NCI-H2081 treated with DMSO at 0.1 percent for 48 hours (cell line): ENCODE data around the gene FCN1.

Experiments used
- DNase-seq: peaks from one replicate; lab custom pipeline; 2025; lab: John Stamatoyannopoulos, UW

Gene FCN1

DNA sequence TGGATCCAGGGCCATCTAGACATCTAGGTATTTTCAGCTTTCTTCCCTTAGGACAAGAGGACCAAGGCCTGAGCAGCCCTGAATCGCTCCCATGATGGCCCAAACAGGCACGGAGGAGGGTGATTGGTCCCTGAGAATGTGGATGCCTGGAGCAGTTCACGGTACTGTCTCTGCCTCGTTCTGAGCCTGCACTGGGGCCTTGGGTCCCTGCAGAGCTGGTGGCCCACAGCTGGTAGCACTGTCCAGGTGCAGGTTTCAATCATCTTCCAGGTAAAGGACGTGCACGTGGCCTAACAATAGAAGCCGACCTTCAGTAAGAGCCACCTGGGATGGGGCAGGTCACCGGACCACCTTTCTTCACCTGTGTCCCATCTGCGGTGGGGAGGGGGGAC, 19.4 kb upstream of the FCN1 start:
- DNase-seq, result no peak

- DNase-seq, result no peak
Observed at GRCh38 chr9:134936346-134937163, 18.8 kb upstream of the FCN1 start.

GRCh38 chr9:134935701-134936345, 18.1 kb upstream of the FCN1 start:
- DNase-seq, result no peak

GRCh38 chr9:134935056-134935640, 17.4 kb upstream of the FCN1 start:
- DNase-seq, result no peak

DNA sequence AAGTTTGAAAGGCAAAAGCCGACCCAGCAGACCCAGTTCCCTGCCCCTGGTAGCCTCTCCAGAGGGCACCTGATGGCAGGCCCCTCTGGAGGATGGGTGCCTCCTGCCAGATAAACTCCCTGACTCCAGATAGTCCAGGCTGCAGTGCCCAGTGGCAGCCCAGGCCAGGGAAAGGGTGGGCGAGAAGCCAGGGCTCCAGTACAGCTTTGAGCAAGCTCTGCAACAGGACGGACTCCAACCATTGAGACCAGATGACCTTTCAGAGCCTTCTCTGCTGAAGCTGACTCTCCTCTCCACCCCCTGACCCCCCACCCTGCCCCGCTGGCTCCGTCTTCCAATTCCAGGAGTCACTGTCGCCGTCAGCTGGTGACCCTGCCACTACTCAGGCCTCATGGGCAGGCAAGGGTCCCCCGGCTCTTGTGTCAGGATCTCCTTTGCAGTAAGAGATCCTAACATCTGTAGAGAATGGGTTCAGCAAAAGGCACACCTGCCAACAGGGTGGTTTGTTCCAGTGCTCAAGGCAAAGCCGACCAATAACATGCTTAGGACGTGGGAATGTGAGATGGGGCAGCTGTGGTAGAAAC, 15.5 kb upstream of the FCN1 start:
- DNase-seq, result no peak

- DNase-seq, result no peak
Observed at GRCh38 chr9:134932606-134933005, 14.9 kb upstream of the FCN1 start.

- DNase-seq, result no peak
Observed at GRCh38 chr9:134932171-134932570, 14.5 kb upstream of the FCN1 start.

- no peak for DNase-seq
Observed at GRCh38 chr9:134930398-134930797, 12.7 kb upstream of the FCN1 start.

DNA sequence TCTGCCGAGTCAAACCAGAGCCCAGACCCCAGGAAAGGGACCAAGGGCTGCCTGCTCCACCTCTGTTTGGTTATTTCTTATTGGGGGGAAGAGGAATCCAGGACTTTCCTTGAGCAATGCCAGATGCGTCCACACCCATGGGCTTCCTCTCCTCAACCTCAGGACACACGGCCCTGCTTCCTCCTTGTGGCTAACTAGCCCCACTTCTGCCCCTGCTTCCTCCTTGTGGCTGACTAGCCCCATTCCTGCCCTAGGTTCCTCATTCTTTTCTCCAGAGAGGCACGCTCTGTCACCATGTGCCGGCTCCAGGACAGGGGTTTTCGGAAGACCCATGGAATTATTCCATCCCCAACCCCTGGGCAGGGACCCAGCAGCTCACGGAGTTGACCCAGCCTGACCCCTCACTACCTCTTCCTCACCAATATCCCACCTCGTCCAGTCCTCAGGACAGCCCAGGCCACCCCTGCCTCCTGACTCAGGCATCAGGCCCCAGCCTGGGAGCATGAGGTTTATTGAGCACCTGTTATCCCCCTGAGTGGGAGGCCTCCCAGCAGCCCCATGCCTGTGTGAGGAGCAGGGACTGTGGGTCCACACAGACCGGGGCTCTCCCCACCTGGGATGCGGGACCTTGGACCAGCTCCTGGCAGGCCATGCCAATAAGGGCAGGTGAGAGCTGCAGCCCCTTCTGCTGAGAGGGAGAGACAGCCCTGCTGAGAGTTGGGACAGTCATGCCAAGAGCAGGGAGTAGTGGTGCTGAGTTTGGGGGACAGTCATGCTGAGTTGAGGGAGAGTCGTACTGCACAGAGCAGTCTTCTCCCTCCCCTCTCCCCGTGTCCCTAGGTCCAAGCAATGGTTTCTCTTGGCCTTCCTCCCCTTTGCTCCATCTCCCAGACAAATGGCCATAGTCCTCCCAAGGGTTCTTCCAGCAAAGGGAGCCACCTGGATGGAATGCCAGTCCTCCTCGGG, 11.8 kb upstream of the FCN1 start:
- no peak for DNase-seq

- no peak for DNase-seq
Observed at GRCh38 chr9:134928436-134929192, 10.9 kb upstream of the FCN1 start.

GRCh38 chr9:134925011-134925511, 7.3 kb upstream of the FCN1 start:
- no peak for DNase-seq

DNA sequence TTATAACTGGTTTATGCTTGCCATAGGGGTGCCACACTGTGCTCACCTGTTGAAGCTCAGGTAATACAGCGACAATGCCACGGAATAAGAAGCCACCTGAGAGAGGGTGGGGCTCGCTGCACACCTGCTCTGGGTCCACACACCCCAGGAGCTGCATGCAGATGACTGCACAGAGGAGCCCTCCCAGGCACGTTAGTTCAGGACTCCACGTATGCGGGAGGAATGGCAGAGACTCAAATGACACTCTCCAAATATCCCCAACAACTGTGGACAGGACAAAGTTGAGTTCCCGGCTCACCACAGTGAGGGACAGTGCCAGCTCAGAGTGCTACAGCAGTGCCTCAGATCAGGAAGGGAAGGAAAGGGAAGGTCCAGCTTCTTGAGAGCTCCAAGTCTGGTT, 5.8 kb upstream of the FCN1 start:
- DNase-seq, result no peak

GRCh38 chr9:134922932-134923240, 5.2 kb upstream of the FCN1 start:
- DNase-seq, result no peak

DNA sequence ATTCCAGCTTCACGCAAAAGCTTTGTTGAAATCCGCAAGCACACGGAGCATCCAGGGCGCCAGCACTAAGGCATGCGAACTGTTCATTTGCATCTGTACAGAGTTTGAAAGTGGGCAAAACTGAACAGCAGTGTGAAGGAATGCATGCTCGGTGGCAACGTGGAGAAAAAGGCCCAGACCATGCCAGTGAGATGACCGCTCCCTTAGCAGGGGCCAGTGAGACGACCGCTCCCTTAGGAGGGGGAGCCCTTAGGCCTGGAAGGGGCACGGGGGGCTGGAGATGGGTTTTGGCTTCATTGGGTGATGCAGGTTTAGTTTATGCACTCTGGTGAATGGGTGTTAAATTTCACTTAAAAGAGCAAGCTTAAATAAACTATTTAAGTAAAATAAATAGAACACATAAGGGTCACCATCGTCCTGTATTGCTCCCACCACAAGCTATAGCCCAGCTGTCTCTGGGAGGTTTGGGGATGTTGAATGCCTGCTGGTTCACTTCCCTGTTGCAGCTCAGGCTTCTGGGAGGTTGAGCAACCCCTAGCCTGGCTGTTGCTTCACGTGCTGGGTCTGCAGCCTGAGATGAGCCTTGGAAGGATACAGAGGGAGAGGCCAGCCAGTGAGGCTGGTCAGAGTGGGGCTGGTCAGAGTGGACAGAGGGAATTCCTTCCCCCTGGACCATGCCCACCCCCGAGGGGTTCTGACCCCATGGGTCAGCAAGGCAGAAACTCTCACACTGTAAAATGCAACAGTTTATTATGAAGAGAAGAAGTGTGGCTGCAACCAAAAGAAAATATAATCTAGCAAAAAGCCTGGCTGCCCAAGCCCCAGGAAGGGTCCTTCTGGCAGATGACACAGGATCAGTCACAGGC, 4.6 kb upstream of the FCN1 start:
- DNase-seq, result no peak

GRCh38 chr9:134919303-134919702, 1.6 kb upstream of the FCN1 start:
- DNase-seq, result no peak

- no peak for DNase-seq
Observed at GRCh38 chr9:134918646-134919045, 934 bp upstream of the FCN1 start.

DNA sequence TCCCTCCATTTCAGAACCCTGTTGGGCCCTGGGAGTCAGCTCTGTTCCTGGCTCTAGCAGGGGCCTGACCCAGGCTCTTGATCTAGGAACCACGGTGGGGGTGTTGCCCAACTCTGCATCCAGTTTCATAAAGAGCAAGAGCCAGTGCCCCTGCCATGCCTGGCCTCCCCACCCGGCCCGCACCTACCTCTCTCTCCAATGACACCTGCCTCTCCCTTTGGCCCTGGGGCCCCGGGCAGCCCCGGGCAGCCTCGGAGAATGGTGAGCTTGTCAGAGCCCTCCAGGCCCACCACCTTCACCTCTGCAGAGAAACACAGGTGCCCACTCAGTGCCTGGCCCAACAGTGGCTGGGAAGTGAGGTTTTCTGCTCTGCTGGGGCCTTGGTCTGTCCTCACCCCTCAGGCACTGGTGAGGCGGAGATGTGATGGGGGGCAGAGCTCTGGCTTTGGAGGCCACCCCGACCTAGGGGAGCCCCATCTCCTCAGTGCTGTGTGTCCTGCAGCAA, 1.5 kb downstream of the FCN1 start:
- DNase-seq, result no peak

DNA sequence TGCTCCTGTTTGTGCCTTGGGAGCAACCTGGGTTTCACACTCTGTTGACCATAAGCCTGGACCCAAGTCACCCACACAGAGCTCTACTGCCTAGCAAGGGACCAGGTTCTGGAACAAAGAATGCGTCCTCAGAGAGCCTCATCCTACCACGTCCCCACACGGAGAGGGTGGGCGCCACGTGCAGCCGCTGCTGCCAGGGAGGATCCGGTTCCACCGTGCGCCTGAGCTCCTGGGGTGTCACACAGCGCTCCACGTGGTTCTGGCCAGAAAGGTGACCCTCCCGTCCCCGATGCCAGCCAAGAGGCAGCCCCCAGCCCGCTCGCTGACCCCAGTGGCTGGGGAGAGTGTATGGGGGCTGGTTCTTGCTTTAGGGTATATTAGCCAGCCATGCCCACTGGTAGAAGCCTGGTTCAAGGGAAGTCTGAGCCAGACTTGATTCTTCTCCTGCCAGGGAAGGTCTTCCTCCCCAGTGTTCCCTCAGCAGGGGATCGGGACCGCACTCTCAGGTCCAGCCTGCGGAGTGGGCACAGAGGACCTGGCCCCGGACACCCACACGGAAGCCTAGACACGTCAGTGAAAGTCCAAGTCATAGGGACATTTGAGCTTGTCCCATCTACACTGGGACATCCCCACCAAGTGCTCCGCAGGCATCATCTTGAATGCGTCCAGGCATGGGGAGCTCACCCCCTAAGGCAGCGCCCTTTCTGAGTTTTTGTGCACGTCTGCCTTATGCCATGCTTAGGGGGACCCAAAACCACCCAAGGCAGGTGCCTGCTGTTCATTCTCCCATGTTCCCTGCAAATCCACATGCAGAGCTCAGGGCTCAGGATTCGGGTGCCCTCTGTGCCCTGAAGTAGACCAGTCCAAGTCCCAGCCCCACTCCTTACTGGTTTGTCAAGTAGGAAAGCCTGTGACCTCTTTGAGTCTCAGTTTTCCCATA, 2.4 kb downstream of the FCN1 start:
- DNase-seq, result no peak

GRCh38 chr9:134914501-134914834, 3.2 kb downstream of the FCN1 start:
- DNase-seq, result no peak
